Measurements from ENCODE around the gene NRXN3.

GRCh38 chr14:78959674-78960264 is 789.6 kb downstream of the NRXN3 start:
- TF ChIP-seq GATA2 (IDR thresholded peaks at IDR 0.05; ENCODE audit: low read depth, low read length), result no peak
- no peak for TF ChIP-seq GATA3 (IDR thresholded peaks at IDR 0.05; ENCODE audit: low read depth, low read length)

Data from SH-SY5Y (cell line).